ENCODE data around the gene FSCN2. TPM values are rescaled to one million over a fixed set of nuclear protein-coding genes. Genes with fewer than 3 reads are reported as not detected.

FSCN2 gene
- total RNA-seq, 1 experiment from 2014 or later: 0.31 TPM

GRCh38 chr17:81493198-81494038 lies 34.8 kb upstream of the FSCN2 start:
- POLR2A ChIA-PET: interaction anchor here (1.0 kb wide), 1 partner anchor 13 kb away, joined by 5 read pairs; no protein-coding TSS in a partner anchor
- no peak for DNase-seq (ENCODE audit: low spot score)
- TF ChIP-seq TEAD4 (CRISPR knock-in tag; IDR thresholded peaks at IDR 0.05) (no peak), RELA (CRISPR knock-in tag; IDR thresholded peaks at IDR 0.05; ENCODE audit: borderline replicate concordance) (no peak), TEAD1 (CRISPR knock-in tag; IDR thresholded peaks at IDR 0.05) (no peak), FOXP1 (CRISPR knock-in tag; IDR thresholded peaks at IDR 0.05; ENCODE audit: borderline replicate concordance) (0 out of 2 replicates have a peak, but pooled peaks have one; percentile 33), PREB (CRISPR knock-in tag; IDR thresholded peaks at IDR 0.05; ENCODE audit: borderline replicate concordance) (no peak), NFYB (CRISPR knock-in tag; conservative IDR thresholded peaks at IDR 0.05; ENCODE audit: low read depth) (peak; percentile 85), ESRRA (CRISPR knock-in tag; IDR thresholded peaks at IDR 0.05; ENCODE audit: borderline replicate concordance) (no peak)
- peaks cover 62% of the 10 kb centered on the region for H3K27me3 Mint-ChIP-seq (ENCODE audit: low read depth)
- no peak overlapping the region for H3K4me3 Mint-ChIP-seq
- no peaks in the 10 kb centered on the region for H3K36me3 Mint-ChIP-seq
- peak; percentile 9; the same call in 1 of the 2 replicates for ATAC-seq
- H3K4me1 Mint-ChIP-seq: peaks cover 31% of the 10 kb centered on the region
- CTCF ChIA-PET: interaction anchor here (0.6 to 2.2 kb wide), 3 partner anchors 9 to 30 kb away, joined by 5 to 10 read pairs (median 7); no protein-coding TSS in a partner anchor
- H3K27ac Mint-ChIP-seq: no peak overlapping the region
- H3K9me3 Mint-ChIP-seq: no peaks in the 10 kb centered on the region

GRCh38 chr17:81494626-81495377 lies 33.4 kb upstream of the FSCN2 start:
- POLR2A ChIA-PET: no interaction called here
- no peak for DNase-seq (ENCODE audit: low spot score)
- Mint-ChIP-seq H3K36me3 (no peaks in the 10 kb centered on the region), H3K4me3 (no peak overlapping the region), H3K9me3 (no peaks in the 10 kb centered on the region), H3K4me1 (peaks cover 25% of the 10 kb centered on the region), H3K27me3 (ENCODE audit: low read depth) (peaks cover 55% of the 10 kb centered on the region), H3K27ac (no peak overlapping the region)
- CTCF ChIA-PET: no interaction called here
- no peak for TF ChIP-seq GTF2I (CRISPR knock-in tag; conservative IDR thresholded peaks at IDR 0.05)
- no peak for TF ChIP-seq IRF1 (CRISPR knock-in tag; IDR thresholded peaks at IDR 0.05)
- TF ChIP-seq RORB (CRISPR knock-in tag; IDR thresholded peaks at IDR 0.05): no peak
- TF ChIP-seq USF2 (CRISPR knock-in tag; IDR thresholded peaks at IDR 0.05): peak; percentile 89
- TF ChIP-seq USF1 (CRISPR knock-in tag; IDR thresholded peaks at IDR 0.05): peak; percentile 90
- peak; percentile 32 for ATAC-seq

- Mint-ChIP-seq H3K36me3 (no peaks in the 10 kb centered on the region), H3K4me3 (no peak overlapping the region), H3K27ac (no peak overlapping the region), H3K27me3 (ENCODE audit: low read depth) (peaks cover 43% of the 10 kb centered on the region), H3K4me1 (peaks cover 9% of the 10 kb centered on the region), H3K9me3 (no peaks in the 10 kb centered on the region)
- CTCF ChIA-PET: interaction anchor here (1.1 to 2.2 kb wide), 3 partner anchors 14 to 24 kb away, joined by 3 to 10 read pairs (median 5); no protein-coding TSS in a partner anchor
- ATAC-seq (no peak), DNase-seq (ENCODE audit: low spot score) (no peak)
- TF ChIP-seq ZNF396 (CRISPR knock-in tag; IDR thresholded peaks at IDR 0.05; ENCODE audit: borderline replicate concordance) (no peak), CREM (CRISPR knock-in tag; IDR thresholded peaks at IDR 0.05) (no peak), HMGXB4 (CRISPR knock-in tag; IDR thresholded peaks at IDR 0.05) (no peak), ZNF425 (CRISPR knock-in tag; conservative IDR thresholded peaks at IDR 0.05) (no peak), NFATC4 (CRISPR knock-in tag; IDR thresholded peaks at IDR 0.05) (no peak), FOXK1 (CRISPR knock-in tag; IDR thresholded peaks at IDR 0.05) (no peak)
- POLR2A ChIA-PET: interaction anchor here (1.2 to 2.1 kb wide), 2 partner anchors 14 to 15 kb away, joined by 7 to 12 read pairs; partner anchors contain the start of gene ACTG1
These were observed 29.1 kb upstream of the FSCN2 start for GRCh38 chr17:81498953-81499600.
